Stimulated activated CD4-positive, alpha-beta T cell treated with anti-CD3 and anti-CD28 coated beads, Interleukin-2, amount 100 ng/mL, for 24 hours (primary cell): ENCODE data around the gene SCAPER.
"Not testable (repeated sequence)": the region's sequence is repeated elsewhere in the genome, so short reads cannot be mapped to it uniquely, and the experiment has no call there.

Experiments
- DNase-seq, 2 donors: peaks; one replicate each; pipeline ENCODE4 v3.0.0-alpha.2; 2020

SCAPER gene

DNA sequence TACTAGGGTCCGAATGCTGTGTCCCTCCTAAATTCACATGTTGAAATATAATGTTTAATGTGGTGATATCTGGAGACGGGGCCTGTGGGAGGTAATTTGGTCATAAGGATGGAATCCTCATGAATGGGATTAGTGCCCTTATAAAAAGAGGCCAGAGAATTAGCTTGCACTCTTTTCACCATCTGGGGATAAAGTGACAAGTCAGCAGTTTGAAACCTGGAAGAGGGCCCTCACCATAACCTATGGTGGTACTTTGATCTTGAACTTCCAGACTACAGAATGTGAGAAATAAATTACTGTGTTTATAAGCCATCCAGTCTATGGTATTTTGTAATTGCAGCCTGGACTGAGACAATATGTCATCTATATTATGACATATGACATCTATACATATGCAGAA lies 436.4 kb downstream of the SCAPER start:
- no peak for DNase-seq

DNA sequence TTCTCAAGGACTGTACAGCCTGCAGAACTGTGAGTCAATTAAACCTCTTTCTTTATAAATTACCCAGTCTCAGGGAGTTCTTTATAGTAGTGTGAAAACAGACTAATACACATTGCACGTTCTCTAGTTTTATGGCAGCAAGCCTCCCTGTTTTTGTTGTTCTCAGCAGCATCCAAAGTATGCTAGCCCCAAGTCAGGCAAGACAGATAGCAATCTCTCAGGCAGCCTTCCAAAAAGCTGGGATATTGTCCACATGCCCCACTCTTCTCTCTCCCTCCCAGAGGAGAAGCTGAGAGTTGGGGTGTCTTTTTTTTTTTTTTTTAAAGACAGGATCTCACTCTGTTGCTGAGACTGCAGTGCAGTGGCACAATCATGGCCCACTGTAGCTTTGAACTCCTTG lies 438.0 kb downstream of the SCAPER start:
- no peak for DNase-seq

DNA sequence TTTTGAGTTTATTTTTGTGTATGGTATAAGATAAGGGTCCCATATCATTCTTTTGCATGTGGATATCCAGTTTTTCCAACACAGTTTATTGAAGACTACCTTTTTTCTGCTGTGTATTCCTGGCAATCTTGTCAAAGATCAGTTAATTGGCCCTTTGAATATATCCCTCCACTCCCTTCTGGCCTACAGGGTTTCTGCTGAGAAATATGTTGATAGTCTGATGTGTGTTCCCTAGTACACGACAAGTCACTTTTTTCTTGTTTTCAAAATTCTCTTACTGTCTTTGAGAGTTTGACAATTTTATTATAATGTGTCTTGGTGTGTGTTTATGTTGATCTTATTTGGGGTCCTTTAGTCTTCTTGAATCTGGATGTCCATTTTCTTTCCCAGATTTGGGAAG lies 439.4 kb downstream of the SCAPER start:
- DNase-seq, result no peak

DNA sequence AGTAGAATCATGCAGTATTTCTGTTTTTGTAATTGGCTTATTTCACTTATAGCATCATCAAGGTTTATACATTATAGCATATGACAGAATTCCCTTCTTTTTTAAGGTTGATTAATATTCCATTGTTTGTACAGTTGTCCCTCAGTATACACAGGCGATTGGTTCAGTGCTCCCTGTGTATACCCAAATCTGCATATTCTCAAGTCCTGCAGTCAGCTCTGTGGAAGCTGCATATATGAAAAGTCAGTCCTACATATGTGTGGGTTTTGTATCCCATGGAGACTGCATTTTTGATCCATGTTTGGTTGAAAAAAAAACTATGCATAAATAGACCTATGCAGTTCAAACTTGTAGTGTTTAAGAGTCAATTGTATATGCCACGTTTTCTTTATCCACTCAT lies 440.9 kb downstream of the SCAPER start:
- DNase-seq, result no peak

DNA sequence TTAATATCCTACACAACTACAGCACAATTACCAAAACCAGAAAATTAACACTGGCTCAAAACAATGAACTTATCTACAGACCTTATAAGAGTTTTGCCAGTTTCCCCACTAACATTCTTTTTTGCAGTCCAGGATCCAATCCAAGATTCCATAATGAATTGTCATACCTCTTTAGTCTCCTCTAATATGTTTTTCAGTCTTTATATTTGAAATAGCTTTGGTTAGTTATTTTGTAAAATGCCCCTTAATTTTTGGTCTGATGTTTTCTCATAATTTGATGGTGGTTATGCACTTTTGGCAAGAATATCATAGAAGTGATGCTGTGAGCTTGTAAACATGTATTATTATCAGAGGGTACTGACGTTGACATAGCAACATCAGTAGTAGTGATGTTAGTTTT lies 444.3 kb downstream of the SCAPER start:
- DNase-seq, result no peak

DNA sequence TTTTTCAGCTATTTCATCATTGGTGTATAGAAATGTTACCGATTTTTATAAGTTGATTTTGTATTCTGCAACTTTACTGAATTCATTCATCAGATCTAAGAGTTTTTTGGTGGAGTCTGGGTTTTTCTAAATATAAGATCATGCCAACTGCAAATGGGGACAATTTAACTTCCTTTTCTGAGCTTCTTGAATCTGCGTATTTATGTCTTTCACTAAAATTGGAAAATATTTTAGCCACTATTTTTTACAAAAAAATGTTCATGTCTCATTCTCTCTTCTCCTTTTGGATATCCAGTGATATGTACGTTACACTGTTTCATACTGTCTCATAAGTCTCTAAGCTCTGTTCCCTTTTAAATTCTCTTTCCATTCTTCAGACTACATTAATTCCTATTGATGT lies 444.8 kb downstream of the SCAPER start:
- DNase-seq, result no peak

DNA sequence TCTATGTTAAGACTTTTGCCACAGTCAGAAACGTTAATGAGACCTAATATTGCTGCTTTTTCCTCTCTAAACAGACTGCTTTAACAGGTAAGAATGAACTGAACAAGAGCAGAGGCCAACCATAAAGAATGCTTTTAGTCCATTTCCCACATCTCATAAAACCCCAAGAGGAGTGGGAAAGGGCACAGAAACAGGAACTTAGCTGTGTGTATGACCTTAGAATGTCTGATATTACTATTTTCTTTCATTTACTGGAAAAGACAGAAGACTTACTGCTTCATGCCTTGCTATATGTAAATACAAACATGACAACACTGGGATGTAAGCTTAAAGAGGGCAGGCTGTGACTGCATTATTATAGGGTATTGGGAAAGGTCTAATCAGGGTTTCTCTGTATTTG lies 453.6 kb downstream of the SCAPER start:
- no peak for DNase-seq

DNA sequence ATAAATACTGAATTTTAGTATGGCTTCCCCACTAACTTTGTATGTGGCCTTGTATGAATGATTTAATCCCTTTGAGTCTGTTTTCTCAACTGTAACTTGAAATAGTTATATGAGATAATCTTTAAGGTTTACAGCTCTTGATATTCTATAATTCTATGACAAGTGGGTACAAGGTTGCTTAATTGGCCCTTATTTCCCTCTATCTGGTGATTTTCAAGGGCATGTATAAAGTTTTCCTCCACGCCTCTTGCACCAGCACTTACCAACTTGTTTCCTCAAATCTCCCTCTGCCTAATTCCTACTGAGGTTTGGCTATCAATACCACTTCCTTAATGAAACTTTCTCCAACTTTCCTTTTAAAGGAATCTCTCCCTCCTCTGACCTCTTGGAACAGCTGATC lies 455.7 kb downstream of the SCAPER start:
- DNase-seq, result no peak

DNA sequence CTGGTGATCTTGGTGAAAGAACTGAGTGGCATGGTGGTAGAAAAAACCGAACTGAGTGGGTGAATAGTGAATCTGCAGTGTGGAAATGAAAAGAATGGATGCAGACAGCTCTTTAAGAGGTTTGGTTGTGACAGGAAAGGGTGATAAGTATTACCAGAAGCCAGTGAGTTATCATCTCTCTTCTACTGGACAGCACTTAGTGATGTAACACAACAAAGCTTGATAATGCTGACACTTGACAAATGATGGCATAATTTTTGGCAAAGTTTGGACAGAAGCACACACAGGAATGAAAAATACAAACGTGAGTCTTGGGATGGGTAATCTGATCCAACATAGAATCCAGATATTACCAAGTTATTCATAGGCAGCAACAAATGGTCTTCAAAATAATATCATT lies 456.4 kb downstream of the SCAPER start:
- no peak for DNase-seq

DNA sequence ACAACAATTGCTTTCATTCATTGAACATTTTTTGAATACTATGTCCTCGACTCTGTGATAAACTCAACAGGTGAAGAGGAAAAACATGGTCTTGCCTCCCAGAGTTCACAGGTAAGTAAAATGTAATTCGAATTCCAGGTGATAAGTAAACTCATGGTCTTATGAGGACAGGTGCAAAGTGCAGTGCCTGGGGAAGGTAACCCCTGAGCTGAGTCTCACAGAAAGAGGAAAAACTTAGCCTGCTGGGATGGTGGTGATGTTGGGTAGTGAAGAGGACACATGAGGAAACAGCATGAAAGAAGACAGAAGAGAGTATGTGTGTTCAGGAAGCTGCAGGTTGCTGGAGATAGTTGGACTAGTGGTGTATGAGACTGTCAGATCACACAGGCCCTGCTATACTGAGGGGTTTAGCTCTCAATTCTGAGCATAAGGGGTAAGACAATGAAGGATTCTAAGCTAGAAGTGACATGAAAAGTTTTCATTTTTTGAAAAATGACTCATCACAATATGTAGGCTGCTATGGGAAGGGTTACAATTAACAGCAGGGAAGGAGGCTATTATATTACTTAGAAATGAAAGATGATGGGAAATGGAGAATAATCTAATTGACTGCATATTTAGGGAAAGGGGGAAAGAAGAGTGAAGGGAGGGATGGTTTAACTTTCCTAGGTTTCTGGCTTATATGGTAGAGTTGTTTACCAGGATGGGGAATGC lies 457.3 kb downstream of the SCAPER start:
- DNase-seq, result no peak

DNA sequence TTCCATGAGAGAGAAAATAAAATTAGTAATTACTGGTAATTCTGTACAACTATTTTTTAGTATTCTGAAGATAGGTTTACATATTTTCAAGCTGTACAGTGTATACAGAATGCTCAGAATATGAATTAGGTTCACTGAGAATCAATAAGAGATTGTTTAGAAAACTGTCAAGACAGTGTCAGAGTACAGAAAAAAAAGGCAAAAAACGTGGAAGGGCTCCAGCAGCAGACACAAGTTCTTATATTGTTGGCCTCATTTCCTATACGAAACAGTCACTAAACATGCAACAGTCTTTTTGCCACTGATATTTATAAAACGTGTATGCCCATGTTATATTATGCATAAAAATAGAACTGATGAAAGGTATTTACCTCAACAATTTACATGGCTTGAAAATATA lies 464.7 kb downstream of the SCAPER start:
- no peak for DNase-seq

DNA sequence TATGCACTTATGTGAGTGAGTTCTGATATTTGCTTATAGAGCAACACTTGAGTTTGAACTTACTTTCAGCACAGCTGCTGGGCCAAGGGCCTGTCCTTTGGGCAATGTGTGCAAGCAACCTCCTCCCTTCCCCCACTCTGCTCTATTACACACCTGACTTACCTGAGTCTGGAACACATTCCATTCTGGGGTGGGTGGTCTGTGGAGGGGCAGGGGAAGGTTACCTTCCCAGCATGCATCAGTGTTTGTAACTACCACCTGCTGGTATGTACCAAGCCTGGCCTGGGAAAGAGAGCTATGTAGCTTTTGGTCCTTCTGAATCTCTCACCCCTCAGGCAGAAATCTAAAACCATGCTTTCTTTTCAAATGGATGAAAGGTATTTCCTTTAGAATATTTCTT lies 465.6 kb downstream of the SCAPER start:
- no peak for DNase-seq

DNA sequence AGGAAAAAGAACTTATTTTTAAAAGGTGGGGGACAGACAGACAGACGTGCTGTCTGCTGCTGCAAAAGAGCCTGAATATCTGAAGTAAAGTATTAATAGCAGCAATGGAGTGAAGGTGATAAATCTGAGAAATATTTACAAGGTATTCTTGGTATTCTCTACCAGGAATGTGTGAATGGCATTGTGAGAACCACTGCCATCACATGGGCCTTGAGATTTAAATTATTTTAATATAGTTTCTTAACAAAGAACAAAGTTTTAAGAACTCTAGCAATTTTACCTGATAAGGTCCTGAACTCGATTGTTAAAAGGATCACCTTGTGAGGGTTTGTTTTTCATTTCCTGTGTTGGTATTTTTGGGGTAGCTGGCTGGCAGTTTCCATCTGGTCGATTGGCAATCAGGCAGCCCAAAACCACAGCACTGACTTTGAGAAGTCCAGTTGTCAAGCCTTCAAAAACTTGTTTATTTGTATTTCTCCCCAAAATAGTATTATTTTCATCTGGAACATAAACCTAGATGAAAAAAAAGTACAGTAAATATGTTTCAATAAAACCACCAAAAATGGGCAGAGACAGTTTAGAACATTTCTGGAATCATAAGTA lies 471.2 kb downstream of the SCAPER start:
- no peak for DNase-seq

DNA sequence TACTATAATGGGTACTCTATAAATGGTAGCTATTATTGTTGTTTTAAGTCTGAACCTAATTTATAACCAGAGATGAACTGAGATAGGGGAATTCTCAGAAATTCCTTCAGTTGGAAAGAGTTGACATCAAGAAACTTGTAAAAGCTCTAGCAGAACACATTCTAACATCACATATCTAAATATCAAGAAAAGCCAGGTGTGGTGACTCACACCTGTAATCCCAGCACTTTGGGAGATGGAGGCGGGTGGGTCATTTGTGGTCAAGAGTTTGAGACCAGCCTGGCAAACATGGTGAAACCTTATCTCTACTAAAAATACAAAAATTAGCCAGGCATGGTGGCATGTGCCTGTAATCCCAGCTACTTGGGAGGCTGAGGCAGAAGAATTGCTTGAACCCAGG lies 472.1 kb downstream of the SCAPER start:
- not testable (repeated sequence) for DNase-seq

DNA sequence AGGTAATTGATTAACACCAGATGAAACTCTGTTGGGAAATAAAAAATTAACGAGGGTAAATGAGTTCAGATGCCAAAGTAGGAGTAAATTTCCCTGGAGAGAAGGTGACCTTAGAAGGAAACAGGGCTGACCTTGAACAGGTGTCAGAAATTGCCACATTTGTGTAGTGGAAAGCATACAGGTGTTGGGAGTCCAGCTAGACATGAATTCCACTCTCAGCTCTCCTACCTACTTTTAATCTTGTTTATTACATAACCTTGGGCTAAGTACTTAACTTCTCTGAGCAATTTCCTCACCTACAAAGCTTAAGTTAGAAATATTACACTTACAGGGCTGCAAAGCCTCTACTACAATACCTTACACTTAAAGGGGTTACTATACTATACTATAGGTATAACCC lies 472.5 kb downstream of the SCAPER start:
- DNase-seq, result no peak

DNA sequence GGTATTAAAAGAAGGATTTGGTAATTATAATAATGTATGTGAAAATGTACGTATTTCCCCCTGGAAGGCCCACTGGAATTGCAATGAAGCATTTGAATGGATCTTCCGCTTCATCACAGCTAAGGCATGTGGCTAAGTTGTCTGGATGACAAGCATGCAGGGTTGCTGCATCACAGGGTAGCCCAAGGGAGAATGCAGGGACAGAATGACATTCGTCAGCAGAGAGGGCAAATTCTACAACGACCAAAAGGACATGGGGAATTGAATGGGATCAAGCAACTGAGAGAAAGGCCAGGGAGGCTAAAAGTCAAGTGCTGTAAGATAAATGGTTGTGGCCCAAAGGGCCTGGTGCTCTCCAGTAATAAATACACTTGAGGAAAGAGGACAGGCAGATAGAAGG lies 473.2 kb downstream of the SCAPER start:
- DNase-seq, result no peak

DNA sequence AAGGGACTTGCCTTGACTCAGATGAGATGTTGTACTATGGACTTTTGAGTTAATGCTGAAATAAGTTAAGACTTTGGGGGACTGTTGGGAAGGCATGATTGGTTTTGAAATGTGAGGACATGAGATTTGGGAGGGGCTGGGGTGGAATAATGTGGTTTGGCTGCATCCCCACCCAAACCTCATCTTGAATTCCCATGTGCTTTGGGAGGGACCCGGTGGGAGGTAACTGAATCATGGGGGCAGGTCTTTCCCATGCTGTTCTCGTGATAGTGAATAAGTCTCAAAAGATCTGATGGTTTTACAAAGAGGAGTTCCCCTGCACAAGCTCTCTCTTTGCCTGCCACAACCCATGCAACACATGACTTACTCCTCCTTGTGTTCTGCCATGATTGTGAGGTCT lies 474.4 kb downstream of the SCAPER start:
- not testable (repeated sequence) for DNase-seq

DNA sequence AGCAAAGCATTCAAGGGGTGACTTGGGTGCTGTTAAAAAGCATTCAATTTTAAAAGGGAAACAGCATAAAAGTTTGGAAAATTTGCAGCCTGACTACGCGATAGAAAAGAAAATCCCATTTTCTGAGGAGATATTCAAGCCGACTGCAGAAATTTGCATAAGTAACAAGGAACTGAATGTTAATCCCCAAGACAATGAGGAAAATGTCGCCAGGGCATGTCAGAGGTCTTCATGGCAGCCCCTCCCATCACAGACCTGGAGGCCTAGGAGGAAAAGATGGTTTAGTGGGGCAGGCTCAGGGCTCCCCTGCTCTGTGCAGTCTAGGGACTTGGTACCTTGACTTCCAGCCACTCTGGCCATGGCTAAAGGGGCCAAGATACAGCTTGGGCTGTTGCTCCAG lies 475.5 kb downstream of the SCAPER start:
- DNase-seq, result no peak

DNA sequence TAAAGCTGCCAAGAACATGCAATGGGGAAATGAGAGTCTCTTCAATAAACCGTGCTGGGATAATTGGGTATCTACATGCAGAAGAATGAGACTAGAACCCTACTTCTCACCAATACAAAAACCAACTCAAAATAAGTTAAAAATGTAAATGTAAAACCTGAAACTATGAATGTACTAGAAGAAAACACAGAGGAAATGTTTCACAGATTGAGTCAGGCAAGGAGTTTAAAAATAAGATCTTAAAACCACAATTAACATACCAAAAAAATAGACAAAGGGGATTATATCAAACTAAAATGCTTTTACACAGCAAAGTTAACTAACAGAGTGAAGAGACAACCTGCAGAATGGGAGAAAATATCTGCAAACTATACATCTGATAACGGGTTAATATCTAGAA lies 478.2 kb downstream of the SCAPER start:
- DNase-seq, result no peak

DNA sequence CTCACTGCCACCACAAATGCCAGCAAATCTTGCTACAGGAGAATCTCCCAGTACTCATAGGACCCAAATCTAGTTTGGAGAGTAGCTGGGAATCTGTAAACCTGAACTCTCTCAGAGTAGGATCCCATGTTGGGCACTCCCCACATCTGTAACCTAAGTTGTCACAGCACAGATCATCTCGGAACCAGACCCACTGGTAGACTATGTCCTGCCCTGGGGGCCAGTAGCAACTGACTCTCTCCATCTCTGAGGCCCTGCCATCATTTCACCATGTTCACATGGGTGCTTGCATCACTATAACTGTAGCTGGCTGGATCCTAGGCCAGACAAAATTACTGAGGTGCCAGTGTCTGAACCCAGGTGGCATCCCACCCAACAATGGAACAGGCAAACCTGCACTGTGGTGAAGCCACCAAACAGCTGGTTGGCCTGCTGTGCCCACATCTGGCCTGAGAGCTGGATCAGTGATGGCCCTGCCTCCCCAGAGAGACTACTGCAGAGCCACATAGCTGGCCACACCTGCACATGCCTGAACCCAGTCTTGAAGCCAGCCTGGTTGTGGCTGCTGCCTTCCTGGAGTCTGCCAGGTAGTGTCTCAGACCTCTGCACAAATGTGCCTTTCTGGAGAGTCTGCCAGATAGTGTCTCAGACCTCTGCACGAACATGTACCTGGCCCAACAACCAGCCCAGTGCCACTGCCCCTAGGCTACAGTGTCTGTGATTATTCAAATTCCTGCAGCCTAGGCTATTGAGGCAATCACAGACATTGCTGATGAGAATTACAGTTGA lies 486.6 kb downstream of the SCAPER start:
- no peak for DNase-seq

DNA sequence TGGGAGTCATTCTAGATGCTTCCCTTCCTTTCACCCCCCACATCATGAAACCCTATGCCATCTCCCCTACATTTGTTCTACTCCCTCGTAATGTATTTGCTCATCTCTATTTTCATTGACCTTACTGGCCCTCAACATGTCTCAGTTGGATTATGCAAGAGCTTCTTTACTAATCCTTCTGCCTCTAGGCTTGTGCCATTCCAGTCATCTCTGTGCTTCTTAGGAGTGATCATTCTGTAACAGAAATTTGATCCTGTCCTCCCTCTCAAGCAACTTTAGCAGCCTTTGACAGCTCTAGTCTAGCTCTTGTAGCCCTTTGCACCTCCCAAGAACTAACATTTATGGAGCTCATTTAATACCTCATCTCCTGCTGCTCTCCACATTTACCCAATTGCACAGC lies 503.9 kb downstream of the SCAPER start:
- DNase-seq, result no peak

DNA sequence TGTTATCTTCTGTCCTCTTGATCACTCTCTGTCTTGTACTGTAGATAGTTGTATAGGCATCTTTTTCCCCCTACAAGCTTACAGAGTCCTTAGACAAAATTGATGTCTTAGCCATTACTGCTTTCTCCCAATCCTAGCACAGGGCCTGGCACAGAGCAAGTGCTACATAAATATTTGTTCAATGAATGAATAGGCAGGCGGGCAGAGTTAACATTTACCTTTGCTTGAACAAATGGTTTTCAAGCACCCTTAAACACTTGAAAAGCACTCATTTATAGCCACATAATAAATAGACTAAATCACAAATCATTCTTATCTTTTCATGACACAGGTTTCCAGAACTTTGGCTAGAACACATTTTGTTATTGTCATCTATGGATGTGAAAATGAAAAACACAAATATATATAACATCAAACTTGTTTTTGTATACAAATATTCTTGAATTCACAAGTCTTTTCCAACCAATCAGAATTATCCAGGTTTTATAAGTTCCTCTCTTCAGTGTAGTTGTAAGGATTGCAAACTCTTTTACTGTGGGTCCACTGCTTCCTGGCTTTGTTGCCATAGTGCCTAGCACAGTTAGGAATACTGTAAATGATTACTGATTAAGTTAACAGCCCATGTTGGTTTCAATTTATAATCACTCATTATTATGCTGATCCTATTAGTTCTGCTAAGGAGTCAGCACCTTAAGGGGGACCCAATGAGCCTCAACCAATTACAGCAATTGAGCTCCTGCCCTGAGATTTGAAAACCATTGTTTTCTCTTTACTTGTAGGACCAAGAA lies 506.6 kb downstream of the SCAPER start:
- DNase-seq, result no peak

DNA sequence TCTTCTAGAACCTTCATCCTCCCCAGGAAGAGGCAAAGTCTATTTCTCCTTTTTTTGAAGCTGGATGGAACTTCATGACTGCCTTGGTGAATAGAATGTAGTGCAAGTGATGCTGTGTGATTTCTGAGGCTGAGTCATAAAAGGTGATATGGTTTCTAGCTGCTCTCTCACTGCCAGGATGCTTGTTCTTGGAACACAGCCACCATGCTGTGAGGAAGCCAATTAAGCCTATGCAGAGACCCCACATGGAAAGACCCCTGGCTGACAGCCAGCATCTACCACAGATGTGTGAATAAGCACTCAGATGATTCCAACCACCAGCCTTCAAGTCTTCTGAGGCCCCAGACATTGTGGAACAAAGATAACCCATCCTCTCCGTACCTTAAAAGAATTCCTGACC lies 511.5 kb downstream of the SCAPER start:
- DNase-seq, result no peak

DNA sequence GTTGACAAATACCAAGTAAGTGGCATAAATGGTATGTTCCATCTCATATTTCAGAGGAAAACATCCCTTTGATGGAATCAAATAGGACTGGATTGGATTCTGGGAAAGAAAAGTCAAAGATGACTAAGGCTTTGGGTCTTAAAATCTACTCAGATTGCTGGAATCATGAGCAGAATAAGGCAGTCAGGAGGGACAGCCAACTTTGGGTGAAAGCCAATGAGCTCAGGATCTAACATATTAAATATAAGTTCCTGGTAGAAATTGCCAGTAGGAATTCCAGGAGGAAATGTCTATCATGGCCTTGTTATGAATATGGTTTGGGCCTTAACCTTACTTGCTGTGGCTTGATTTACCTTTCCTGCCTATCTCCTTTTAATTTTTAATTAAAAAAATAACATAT lies 513.3 kb downstream of the SCAPER start:
- no peak for DNase-seq
